Measurements from ENCODE around the gene GPR31.
"Not testable (repeated sequence)": the region's sequence is repeated elsewhere in the genome, so short reads cannot be mapped to it uniquely, and the experiment has no call there.

Gene GPR31

DNA sequence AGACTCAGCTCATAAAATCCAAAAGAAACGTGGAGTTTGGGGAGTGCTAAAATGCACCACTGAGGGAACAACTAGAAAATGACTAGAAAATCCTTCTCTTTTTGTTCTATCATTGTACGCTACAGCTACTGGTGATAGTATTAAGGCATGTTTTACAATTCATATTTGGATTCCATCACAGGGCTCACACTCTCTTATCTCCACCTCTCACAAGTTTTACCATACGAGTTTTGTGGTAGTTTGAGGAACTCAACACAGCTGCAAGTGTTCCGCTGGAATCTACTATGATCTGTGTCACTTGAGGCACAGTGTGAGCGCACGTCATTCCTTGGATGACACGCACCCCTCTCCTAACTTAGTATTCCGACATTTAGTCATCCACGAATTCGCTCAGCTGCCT lies 9.9 kb upstream of the GPR31 start:
- not testable (repeated sequence) for DNase-seq (ENCODE audit: low read depth)

DNA sequence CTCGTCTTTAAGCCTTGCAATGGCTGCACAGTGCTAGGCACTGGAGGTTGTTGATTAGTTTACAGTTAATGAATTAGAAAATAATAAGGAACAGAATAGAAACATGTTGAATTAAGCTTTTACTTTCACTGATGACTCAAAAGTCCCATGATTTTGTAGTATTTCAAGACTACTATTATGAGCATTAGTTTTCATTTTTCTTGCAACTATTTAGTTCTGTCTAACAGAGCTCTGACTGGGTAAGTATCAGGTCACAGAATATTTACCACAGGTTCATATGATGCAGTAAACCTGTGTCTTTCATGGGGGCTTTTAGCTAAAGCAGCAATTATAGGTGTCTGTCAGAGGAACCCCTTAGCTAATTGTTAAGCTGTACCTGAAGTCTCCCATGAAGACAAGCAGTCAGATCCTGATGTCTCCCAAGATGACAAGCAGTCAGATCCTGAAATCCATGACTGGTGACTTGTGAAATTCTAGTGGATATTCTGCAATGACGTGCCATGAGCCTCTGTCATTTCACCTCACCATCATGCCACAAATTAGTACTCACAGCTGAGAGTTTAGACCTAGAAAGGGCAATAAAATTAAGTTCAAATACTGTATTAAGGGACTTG lies 8.2 kb upstream of the GPR31 start:
- DNase-seq (ENCODE audit: low read depth), result no peak

DNA sequence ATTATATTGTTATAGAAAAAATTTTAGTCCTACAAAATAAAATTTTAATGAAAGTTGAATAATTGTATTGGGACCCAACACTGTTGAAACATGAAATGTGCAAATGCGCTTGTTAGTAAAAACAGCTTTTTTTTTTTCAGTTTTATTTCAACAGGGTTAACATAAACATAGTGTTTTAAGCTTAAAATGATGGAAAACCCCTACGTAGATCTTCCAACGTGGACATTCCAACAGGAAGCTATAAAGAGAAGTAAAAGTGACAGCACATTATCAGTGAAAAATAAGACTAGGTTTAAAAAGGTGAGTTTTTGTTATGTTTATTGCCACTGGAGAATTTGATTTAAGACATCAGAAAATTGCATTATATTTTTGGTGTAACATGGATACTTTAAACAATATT lies 6.5 kb upstream of the GPR31 start:
- no peak for DNase-seq (ENCODE audit: low read depth)

DNA sequence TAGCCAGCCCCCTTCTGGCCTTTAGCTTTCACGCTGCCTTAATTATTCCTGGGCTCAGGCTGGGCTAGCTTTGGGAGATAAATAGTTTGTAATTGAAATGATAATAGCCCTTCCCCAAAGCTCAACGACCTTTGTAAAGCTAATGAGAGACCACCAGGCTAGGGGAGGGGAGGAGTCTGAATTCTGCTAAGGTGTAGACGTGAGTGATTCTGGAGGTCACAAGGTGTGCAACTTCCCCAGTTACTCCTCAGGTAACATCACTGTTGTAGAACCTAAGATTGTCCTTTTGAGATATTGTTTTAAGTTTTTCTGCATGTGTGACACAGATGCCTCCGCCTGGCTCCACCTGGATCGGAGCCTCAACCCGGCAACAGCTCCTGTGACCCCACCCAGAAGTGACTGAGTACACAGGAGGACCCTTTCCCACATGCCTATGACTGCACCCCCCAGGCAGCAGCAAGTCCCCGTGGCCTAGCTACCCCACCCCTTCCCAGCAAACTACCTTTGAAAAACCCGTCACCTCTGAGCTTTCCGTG lies 5.8 kb upstream of the GPR31 start:
- DNase-seq (ENCODE audit: low read depth), result no peak

DNA sequence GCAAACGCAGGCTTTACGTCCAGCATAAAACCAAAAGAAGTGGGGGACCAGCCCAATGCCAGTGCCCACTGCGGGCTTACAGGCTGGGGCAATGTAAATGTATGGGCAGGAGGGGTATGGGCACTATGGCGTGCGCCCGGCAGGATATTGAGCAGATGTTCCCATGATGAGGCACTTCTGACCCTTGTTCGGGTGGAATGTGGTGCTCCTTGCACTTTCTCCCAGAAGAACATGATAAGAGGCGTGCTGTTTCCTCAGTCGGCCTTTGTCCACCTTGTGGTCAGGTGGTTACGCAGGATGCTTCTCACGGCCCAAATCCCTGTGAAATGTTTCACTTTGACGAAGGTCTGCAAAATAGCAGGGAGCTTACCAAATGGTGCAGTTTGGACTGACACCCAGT lies 4.8 kb upstream of the GPR31 start:
- DNase-seq (ENCODE audit: low read depth), result no peak

DNA sequence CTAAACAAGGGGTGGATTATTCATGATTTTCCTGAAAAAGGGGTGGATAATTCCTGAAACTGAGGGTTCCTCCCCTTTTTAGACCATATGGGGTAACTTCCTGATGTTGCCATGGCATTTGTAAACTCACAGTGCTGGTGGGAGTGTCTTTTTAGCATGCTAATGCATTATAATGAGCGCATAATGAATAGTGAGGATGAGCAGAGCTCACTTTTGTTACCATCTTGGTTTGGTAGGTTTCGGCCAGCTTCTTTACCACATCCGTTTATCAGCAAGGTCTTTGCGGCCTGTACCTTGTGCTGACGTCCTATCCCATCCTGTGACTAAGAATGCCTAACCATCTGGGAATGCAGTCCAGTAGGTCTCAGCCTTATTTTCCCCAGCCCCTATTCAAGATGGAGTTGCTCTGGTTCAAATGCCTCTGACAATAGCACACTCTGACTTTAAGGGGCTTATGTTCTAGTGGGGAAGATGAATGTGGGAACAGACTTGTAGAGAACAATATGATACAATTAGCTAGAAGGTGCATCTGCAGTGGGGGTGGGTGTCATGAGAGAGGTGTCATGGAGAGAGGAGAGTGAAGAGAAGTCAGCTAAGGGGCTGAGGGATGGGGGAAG lies 4.2 kb upstream of the GPR31 start:
- no peak for DNase-seq (ENCODE audit: low read depth)

DNA sequence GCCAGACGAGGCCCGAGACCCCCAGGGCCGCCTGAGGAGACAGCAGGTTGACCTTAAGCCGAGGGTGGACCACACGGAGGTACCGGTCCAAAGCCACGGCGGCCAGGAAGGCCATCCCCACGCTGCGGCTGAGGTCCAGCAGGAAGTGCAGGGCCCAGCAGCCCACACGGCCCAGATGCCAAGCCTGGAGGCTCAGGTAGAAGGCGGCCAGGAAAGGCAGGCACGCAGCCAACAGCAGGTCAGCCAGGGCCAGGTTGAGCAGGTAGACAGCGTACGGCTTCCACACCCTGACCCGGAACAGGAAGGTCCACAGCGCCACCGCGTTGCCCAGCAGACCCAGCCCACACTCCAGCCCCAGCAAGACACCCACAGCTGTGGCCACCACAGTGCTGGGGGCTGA lies 366 bp downstream of the GPR31 start:
- no peak for DNase-seq (ENCODE audit: low read depth)

DNA sequence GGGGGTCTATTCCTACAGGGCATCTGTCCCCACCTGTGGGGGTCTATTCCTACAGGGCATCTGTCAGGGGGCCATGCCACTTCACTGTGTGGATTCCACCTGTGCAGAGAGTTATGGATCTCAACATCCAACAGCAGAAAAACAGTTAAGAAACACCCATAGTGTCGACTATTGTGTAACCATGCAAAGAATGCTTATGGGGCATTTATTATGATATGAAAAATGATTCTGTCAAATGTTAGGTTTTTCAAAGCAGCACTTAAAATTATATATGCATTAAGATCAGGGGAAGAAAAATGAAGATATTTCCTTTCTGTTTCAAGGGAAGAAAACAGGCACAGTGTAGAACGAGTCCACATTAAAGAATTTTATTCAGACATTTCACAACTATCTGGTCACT lies 2.9 kb downstream of the GPR31 start:
- DNase-seq (ENCODE audit: low read depth), result no peak

DNA sequence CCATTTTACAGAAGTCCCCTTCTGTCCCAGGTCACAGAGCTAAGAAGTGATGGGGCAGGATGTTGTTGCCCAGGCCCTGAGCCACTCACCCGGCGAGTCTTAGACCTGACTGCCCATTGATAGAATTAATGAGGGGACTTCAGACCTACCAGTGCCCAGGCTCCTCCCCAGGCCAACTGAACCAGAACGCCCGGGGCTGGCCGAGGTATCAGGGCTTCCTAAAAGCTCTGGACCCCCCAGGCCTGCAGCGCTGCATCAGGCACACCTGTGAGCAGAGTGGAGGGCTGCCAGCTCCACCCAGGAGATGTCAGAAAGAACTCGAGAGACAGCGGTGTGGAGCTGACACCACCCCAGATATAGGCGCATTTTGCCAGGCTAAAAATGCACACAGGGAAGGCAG lies 3.5 kb downstream of the GPR31 start:
- no peak for DNase-seq (ENCODE audit: low read depth)

DNA sequence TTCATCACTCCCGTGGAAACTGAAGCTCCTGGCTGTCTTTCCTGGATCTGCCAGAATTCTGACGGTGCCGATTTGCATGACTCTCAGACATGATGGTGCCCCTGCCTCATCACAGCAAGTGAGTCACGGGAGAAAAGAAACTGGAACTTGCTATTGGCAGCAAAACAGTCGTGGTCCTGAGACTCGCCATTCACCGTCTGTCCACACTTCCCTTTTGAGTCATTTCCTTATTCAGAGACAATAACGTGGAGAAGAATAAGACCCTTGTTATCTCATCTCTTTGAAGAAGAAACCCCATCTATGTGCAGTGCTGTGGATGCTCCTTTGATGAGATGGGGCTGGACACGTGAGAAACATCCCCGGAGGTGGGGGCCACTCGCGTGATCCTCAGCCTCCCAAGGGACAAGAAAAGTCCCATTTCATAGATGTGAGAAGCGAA lies 4.2 kb downstream of the GPR31 start:
- DNase-seq (ENCODE audit: low read depth), result no peak

DNA sequence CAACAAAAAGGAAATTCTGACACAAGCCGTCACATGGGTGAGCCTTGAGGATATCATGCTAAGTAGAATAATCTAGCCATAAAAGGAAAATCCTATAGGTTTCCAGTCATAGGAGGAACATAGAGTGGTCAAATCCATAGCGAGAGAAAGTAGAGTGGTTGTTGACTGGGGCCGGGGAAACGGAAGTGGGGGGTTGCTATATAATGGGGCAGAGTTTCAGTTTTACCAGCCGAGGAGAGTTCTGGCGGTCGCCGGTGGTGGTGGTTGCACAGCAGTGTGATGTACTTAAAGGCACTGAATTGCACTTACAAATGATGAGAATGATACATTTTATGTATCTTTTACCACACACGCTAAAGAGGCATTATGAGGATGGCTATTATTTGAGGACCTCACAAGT lies 4.9 kb downstream of the GPR31 start:
- DNase-seq (ENCODE audit: low read depth), result no peak

DNA sequence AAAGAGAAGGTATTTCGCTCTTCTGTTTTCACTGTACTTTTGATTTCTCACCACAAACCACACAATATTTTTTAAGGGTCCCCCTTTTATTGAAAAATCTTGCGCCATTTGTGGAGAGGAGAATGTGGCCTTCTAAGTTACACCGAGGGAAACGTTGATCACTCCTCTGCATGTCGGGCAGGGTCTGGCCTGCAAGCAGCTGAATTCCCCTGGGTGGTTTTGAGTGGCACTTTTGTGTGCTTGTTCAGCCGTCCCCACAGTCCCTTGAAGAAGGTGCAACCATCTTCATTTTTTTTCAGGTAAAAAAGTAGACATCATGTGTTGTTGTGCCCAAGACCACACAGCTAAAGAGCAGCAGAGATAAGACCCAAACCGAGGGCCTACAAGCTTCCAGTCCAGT lies 6.1 kb downstream of the GPR31 start:
- no peak for DNase-seq (ENCODE audit: low read depth)

DNA sequence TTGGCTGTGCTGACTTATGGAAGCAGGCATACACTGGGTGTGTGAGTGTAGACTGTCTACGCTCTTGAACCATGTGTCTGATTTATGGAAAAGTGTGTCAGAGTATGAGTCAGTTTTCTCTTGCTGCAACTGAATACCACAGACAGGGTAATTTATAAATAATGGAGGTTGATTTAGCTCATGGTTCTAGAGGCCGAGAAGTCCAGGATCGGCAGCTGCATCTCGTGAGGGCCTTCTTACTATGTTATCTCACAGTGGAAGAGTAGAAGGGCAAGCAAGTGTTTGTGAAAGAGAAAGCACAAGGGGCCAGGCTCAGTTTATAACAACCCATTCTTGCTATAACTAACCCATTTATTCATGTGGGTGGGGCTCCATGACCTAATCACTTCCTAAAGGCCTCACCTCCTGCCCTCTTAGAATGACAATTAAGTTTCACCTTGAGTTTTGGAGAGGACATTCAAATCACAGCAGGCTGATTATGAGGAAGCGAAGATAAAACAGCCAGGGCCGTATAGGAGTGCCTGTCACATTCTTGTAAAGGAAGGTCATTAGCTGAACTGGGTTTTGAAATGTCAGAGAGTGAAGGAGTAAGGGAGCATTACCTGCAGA lies 6.7 kb downstream of the GPR31 start:
- DNase-seq (ENCODE audit: low read depth), result no peak

DNA sequence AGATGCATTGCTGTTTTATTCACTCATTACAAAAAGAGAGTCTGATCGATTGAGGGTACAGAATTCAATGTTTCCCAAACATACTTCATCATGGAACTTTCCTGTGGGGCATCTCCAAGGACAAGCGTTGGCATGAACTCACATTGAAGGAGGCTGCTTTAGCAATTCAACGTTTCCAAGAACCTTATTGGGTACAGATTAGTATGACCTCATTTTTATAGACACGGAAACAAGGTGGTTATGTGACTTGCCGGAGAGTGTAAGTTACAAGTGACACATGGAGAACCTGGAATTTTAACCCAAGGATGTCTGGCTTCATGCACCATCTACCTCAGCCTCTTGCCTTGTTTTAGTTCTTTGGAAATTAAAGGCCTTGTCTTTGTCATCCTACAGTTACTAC lies 8.8 kb downstream of the GPR31 start:
- DNase-seq (ENCODE audit: low read depth), result no peak

DNA sequence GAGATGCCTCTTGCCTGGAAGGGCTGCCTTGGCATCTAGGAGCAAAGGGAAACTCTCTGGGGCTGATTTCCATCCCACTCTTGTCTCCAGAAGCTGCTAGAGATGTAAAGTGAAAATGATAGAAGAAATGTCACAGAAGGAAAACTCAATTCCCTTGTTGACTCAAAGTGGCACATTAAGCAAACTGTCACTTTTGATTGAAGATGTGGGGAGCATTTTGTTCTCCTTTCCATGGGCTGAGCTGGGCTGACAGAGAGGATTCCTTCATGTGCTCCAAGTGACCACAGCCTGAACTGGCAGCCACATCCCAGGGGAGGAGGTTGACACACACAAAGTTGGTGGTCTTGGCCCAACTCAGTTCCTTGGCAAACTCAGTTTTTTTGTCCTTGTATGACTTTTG lies 9.8 kb downstream of the GPR31 start:
- no peak for DNase-seq (ENCODE audit: low read depth)

DNA sequence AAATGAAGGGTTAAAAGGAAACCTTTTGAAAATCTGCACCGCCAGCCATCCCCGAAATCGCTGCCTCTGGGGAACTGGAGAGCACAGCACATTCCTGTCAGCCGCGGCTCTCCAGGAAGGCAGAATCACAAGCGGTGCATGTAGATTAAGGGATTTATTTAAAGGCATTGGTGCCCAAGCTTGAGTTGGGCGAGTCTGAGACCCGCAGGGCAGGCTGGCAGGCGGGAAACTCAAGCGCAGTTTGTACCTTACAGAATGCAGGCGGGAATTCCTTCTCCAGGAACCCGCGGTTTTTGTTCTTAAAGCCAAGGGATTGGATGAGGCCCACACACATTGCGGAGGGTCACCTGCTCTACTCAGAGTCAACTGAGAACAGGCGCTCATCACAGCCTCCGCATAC lies 10.8 kb downstream of the GPR31 start:
- no peak for DNase-seq (ENCODE audit: low read depth)

DNA sequence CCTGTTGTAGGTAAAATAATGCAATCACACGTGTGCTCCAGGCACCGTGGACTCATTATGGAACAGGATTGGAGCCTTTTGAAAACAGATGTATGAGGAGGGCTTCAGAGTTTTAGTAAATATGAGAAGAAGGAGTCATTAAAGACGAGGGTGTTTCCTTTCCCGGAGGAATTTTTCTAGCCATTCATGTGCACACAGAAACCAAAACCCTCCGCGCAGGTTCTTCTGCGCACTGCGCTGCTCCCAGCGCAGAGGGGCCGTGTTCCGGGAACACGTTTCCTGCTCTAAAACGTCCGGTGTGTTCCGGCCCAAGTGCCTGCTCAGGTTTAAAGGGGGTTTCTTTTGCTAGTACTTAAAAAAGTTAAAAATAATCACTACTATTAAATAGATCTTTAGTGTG lies 11.6 kb downstream of the GPR31 start:
- DNase-seq (ENCODE audit: low read depth), result no peak

DNA sequence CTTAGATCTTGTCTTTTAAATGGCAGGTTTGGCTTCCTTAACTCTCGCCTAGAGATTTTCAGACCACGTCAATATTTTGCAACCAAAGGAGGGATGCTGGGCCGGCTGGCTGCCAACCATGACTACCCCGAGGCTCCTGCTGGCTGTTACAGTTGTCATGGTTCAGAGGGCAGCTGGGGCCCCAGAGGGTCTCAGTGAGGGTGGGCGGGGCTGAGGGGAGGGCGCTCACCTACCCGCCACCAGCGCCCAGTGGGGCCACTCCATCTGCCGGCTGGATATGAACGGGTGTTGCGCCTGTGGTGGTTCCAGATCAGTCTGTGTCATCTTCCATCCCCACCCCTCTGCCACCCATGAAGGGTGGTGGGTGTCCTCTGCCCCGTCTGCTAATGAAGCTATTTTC lies 12.3 kb downstream of the GPR31 start:
- DNase-seq (ENCODE audit: low read depth), result no peak

DNA sequence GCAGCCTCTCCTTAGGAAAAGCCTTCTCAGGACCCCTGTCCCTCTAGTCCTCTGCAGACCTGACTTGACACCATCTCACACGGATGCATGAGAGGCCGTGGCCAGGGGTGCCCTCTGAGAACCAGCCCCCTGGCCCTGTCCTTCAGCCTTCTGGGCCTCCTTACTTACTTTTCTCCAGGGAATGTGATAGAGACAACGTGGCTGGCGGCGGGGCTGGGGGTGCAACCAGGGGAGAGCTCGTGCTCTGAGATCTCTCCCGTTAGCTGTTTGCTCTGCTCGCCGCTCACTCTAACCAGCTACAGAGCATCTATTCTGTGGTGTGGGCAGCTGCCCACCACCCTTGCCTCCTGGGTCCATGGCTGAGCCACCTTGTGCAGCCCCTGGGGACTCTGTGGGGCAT lies 14.7 kb downstream of the GPR31 start:
- DNase-seq (ENCODE audit: low read depth), result no peak

DNA sequence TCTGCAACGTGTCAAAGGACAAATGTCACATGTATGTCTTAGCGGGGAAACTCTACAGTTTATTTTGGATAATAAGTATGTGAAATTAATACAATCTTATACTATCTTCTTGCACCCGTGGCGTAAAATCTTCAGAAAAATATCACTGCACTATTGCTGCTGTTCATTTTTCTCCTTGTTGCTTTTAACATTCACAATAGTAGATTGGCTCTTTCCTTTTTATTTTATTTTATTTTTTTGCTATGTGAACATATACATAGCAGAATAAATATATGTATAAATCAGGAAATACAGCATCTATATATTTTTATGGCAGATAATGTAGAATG lies 15.4 kb downstream of the GPR31 start:
- no peak for DNase-seq (ENCODE audit: low read depth)

DNA sequence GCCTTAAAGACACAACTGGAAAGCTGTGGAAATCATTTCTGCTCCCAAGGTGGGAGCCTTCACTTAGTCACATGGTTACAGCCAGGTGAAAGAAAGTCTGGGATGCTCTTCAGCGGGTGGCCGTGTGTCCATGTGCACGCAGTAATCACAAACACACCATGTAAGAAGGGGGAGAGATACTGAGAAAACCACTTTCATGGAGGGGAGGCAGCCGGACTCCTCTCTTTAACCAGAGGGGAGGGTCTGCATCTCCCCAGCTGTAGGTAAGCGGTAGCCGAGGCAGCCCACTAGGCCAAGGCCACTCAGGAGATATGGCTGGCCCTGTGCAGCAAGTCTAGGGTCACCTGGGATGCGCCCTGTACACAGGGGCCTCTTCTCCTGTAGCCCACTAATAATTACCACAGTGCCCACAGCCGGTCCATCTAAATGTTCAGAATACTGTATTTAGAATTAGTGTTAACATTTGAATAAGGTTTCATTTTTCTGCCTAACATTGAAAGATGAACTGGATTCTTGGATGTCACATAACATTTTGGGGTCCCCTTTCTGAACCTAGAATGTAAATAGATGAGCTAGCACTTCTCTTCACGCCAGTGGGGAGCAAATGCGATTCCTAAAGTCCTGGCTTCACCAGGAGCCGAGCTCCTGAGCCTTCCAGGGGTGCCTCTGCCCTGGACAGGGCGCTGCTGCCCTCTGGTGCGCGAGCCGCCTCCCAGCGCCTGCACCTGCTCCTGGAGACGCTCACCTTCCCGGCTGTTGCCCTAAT lies 15.9 kb downstream of the GPR31 start:
- no peak for DNase-seq (ENCODE audit: low read depth)

DNA sequence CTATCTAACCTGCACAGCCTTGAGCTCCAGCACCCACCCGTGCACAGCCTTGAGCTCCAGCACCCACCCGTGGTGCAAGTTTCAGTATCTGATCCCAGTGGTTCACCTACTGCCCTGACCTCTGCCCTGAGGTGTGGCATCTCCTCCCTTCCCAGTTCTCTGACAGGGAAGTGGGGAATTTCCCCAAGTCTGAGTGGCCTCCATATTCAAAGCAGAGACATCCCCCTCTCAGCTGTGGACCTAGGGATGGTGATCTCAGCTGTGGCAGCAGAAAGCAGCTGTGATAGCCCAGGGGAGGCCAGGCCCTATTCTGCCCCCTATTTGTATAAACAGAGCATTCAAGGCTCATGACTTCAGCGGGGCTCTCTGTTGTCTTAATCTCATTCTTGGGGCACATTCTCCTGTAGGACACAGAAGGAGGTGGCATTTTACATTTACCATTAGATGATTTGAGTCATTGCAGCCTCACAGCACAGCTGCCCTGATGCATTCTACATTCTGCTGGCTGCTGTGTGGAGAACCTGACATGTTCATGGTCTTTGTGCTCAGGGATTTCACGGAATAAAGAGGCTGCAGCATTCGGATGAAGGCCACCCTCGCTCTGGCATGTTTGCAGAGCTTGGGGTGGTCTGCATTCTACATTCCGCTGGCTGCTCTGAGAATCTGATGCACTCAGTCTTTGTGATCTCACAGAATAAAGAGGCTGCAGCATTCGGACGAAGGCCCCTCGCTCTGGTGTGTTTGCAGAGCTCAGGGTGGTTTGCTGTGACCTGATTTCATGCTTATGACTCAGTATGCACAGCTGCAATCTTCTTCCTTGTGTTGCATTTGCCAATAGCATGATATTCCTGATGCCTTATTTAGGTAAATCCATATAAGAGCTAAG lies 16.9 kb downstream of the GPR31 start:
- no peak for DNase-seq (ENCODE audit: low read depth)
